GM04504 (cell line): ENCODE results near the gene PRKN.

Experiments used
- DNase-seq: peaks from one replicate; pipeline ENCODE4 v3.0.0-alpha.2; 2012; ENCODE audit warnings: low read depth

The PRKN gene

DNA sequence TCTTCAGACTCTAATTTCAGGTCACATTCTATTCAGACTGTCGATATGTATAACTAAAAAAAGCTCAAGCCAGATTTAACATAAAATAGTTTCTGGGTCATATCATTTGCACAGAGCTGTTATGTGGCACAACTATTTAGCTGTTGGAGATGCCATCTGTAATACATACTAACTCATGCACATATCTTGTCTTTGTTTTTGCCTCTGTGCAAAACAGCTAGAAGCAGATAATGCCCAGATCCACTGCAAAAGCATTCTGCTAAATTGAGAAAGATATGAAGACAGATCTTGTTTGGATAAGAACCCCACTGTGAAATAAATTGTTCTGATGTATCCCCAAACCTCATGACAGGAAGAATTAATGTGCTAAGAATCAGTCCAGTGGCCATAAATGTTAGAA, 930.9 kb downstream of the PRKN start:
- no peak for DNase-seq

DNA sequence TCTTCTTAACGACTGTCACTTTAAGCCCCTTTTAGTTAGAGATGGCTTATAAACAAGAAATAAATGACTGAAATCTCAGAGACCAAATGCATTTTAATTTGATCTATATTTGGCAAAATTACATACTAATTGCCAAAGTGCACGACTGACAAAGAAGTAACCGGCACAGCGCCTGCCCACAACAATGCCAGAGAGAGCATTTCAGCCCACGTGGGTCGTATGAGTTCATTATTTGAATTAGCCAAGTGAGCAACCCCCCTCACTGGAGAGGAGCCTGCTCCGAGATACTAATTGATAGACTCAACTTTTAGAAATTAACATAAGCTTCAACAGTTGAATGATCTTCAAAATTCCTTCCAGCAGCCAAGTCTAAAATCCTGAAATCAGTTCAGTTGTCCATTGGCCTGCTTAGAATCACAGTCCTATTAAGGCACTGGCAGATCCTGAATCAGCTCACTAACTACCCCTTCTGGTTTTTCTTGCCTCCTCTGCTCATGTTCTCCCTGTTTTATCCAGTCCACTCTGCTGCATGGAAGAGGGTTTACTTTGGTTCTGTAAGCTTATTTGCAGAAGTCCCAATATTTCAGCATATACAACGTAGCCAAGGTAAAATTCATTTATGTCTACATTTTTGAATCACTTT, 934.6 kb downstream of the PRKN start:
- DNase-seq: no peak

GRCh38 chr6:161788531-161788930, 939.0 kb downstream of the PRKN start:
- DNase-seq: no peak

DNA sequence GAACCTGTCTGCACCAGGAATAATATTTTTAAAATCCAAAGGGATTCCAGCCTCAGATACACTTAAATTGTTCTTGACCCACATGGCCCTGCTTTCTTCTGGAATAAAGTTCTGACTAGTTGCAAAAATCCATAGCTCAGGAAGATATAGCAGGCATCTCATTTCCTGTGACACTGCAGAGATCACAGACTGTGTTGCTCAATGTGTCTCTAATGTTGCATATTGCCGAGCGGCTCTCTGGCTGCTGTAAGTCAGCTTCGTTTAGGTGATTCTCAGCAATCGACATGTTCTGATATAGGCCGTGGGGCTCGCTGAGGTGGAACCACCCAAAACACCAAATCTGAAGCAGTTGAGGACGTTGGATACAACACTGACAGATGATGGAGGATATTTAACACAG, 955.4 kb downstream of the PRKN start:
- DNase-seq: no peak

DNA sequence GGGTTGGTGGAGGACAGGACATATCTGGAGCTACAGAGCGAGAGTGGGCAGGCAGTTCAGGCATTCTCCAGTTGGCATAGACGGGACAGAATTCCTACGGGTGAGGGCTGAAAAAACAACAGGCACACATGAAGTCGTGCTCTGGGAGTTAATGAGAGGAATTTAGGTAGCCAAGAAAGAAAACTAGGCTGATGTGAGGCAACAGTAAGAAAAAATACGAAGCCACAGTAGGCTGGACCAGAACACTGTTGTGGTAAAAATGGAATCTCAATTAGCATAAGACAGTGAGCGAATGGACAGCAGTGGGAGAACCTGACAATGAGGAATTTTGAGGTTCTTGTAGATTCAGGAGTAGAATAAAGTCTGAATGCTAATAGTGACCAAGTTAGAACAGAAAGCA, 965.6 kb downstream of the PRKN start:
- no peak for DNase-seq

GRCh38 chr6:161755080-161755479, 972.5 kb downstream of the PRKN start:
- no peak for DNase-seq

DNA sequence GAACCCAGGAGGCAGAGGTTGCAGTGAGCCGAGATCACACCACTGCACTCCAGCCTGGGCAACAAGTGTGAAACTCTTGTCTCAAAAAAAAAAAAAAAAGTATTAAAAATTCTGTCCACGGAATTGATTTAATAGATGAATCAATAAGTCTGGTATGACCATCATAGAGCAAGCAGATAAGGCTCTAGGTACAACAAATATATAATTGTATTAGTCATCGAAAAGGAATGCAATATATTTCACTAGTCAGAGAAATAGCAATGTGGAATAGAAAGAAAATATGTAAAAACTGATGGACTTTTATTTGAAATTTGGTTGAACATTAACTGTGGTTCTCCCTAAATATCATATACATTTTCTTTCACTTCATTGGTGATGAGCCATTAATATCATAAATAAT, 976.9 kb downstream of the PRKN start:
- DNase-seq: no peak

DNA sequence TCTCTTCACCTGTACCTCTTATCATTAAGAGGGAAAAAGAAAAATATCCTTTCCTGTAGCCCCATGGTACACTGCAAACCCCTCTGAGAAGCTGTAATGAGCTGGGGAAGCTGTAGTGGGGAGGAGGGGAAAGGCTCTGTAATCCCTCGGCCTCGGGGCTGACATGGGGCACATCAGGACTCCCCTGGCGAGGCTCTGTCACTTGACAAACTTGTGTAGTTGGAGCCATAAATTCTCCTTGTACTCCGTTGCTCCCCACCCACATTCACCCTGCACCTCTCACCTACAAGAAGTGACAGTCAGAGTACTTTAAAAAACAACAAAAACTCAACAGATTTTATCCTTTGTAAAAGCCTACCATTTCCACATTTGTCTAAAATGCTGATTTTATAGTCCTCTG, 978.0 kb downstream of the PRKN start:
- no peak for DNase-seq

- DNase-seq: no peak
Measured at GRCh38 chr6:161748535-161749416, 978.8 kb downstream of the PRKN start.

DNA sequence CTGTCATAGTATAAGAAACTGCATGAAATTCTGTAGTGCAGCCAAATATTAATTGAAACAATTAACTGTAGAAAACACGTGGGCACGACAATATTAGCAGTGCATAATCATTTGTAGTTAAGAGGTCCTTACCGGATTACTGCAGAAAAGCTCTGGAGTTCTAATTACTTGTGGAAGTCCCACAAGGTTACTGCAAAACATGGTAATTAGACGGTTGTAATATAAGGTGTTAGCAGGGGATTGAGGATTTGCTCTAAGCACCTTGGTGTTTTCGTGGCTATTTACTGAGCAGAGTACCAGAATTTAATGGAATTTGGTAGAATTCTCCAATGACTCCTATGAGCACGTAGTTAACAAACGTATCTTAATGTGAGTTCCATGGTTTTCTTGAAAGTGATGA, 980.1 kb downstream of the PRKN start:
- DNase-seq: no peak

GRCh38 chr6:161745594-161746141, 981.9 kb downstream of the PRKN start:
- DNase-seq: no peak

DNA sequence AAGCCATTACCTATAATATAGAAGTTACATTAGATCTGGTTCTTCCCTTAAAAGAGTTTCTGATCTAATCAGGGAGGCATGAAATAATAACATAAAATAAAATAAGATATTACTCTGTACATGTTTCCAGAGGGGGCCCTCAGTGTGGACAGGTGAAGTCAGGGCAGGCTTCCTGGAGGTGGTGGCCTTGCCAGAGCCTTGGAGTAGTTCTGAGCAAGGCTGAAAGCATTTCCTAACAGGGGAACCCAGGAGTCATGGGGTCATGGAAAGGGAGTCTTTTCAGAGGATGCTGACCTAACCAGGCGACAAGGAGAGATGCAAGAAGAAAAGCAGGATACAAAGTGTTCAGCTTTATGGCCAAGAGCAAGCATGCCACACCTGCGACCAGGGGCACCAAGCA, 982.4 kb downstream of the PRKN start:
- no peak for DNase-seq

- no peak for DNase-seq
Measured at GRCh38 chr6:161744211-161745067, 983.1 kb downstream of the PRKN start.

DNA sequence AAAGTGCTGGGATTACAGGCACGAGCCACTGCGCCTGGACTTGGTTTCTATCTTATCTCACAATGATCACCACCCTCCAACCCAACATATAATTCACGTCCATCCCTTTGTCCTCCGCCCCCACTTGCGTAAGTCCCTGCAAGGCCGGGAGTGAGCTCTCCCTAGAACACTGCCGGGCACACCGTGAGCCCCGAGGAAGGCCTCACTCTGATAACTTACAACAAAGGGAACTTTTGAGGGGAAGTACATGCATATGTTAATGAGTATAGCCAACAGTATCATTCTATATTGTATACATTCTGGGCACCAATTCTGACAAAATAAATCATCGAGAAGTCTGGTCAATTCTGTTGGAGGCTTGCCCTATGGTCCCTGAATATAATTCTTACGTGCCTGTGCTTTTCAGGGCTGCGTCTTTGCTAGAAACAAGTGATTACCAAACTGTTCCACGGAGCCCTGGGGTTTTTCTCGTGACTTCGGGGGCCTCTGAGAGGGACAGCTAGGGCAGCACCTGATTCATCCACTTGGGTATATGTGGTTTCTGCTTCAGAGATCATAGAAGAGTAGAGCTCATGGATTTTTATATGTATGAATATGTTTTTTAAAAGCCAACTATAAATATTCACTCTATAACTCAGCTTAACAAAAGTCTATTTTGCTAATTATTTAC, 983.9 kb downstream of the PRKN start:
- DNase-seq: no peak

- no peak for DNase-seq
Measured at GRCh38 chr6:161740486-161740885, 987.1 kb downstream of the PRKN start.

GRCh38 chr6:161736781-161737292, 990.7 kb downstream of the PRKN start:
- DNase-seq: no peak

DNA sequence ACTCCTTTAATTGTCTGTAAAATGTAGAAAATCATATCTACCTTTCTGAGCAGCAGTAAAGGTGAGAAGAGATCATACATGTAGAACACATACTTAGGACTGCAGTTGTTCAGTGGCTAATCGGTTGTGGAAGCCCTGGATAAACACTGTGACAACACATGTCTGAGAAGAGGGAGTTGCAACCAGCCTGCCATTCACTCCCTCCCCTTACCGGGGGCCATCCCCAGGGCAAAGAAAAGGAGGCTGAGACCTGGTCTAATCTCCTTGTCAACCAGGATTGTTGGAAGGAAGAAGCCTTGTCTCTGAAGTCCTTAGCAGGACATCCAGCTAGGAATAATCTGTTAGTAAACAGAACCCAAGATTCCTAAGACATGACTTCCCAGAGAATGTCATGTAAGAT, 991.2 kb downstream of the PRKN start:
- DNase-seq: no peak

- no peak for DNase-seq
Measured at GRCh38 chr6:161732594-161732993, 995.0 kb downstream of the PRKN start.

DNA sequence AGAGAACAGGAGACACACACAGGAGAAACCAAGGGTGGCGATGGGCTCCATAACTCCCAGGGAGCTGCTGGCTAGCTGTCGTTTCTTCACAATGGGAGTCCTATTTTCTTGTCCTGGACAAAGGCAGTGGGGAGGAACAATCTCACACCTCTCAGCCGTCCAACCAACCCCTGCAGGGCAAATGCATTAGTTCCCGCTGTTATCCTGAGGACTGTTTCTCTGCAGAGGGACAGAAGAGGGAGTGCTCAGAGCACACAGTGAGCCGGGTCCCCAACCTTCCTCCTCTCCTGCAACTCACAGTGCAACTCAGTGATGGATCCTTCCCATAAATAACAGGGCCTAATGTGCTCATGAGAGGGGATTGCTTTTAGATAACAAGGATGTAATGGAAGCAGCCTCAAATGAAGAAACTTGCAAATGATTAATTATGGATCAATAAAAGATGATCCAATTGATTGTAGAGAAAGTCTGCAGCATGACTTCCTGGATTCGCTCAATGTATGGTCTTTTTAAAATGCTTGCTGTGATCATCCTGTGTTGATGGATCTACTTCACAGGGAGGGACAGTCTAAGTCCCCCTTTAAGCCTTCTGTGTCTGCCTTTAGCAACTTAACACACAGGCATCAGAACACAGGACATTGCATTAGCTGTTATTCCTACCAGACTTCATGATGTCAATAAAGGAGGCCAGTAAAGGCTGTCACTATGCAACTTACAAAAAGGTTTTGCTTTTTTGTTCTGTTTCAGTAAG, 1000.3 kb downstream of the PRKN start:
- DNase-seq: no peak

GRCh38 chr6:161722394-161722793, 1005.2 kb downstream of the PRKN start:
- no peak for DNase-seq

DNA sequence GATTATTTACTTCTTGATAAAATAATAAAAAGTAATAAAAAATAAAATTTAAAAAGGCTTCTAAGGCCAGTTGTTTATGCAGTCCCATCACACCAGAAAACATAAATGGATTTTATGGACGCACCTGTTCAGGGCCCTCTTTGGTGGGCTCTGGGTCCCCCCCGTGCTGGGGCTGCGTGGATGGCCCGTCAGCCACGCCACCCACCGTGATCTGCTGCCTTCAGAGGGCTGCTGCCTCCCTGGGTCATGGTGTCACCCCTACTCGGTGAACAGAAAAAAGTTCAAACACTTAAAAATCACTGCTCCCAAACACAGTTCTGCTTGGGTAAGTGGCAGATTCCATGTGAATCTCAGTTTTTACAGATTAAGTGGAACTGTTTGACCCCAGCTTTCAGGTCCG, 1006.1 kb downstream of the PRKN start:
- no peak for DNase-seq
